Sciatic nerve (tissue), 2 donors: Measurements from ENCODE around the gene KBTBD7. TPM values are rescaled to one million over a fixed set of nuclear protein-coding genes. Genes with fewer than 3 reads are reported as not detected.

Experiments used
- ATAC-seq: fragments of 200-7000 bp; cut with Tn5 transposase; one replicate; pipeline ENCODE4 v1.9.1; 2020; ENCODE audit warnings: mild to moderate bottlenecking, moderate library complexity
- DNase-seq: peaks from one replicate; pipeline ENCODE4 v3.0.0-alpha.2; 2020; ENCODE audit warnings: low spot score
- intact Hi-C: fragments of 100-400 bp; cut with DNase I; formaldehyde crosslinking; loops from one replicate; pipeline ENCODE4 v1.14.2; 2022
- total RNA-seq: library from RNA; stranded (reverse); fragmentation: NEBNext Ultra II Directional; extraction: Animal tissue kit (Norgen Biotek cat#: 25700); gene quantifications from one replicate; pipeline ENCODE4 v1.2.1, GENCODE V29; 2021
- donor health status: DM: no; HTN: no; CAD: no.
- donor health status: DM: no; HTN: no; CAD: no.

The KBTBD7 gene, protein sequence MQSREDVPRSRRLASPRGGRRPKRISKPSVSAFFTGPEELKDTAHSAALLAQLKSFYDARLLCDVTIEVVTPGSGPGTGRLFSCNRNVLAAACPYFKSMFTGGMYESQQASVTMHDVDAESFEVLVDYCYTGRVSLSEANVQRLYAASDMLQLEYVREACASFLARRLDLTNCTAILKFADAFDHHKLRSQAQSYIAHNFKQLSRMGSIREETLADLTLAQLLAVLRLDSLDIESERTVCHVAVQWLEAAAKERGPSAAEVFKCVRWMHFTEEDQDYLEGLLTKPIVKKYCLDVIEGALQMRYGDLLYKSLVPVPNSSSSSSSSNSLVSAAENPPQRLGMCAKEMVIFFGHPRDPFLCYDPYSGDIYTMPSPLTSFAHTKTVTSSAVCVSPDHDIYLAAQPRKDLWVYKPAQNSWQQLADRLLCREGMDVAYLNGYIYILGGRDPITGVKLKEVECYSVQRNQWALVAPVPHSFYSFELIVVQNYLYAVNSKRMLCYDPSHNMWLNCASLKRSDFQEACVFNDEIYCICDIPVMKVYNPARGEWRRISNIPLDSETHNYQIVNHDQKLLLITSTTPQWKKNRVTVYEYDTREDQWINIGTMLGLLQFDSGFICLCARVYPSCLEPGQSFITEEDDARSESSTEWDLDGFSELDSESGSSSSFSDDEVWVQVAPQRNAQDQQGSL
- total RNA-seq: 8.5 TPM

DNA sequence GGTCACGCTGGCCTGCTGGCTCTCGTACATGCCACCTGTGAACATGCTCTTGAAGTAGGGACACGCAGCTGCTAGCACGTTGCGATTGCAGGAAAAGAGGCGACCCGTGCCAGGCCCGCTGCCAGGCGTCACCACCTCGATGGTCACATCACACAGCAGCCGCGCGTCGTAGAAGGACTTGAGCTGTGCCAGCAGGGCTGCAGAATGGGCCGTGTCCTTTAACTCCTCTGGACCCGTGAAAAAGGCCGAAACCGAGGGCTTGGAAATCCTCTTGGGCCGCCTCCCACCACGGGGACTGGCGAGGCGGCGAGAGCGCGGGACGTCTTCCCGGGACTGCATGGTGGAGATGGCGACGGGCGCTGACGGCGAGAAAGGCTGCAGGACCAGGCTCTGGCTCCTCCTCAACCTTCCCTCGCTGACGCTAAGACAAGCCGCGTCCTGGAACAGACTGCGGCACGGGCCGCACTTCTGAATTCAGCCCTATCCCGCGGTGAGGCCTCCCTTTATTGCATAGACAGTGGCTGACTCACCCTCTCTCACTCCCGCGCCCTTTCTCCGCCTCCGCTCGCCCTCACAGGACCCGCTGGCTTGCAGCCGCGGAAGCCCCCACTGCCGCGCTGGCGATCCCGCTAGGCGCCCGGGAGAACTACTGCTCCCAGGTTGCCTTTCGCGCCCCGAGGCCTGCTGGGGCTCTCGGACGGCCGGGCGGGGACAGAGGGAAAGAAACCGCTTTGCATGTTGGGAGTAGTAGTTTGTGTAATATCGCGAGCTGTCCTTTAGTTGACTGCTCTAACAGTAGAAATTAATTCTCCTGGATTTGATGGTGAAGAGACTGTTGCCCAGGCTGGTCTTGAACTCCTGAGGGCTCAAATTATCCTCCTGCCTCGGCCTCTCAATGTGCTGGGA is at the start of gene KBTBD7:
TSS of gene KBTBD7 (minus strand) at position 651 of the 906 bp plus-strand sequence. CDS start at position 339, 312 bp downstream.
- DNase-seq (peak; percentile 94), ATAC-seq (peak; percentile 99)
- intact Hi-C loops: loop anchor here (10.0 kb wide), 1 partner anchor 1791 kb away; no protein-coding TSS in a partner anchor

DNA sequence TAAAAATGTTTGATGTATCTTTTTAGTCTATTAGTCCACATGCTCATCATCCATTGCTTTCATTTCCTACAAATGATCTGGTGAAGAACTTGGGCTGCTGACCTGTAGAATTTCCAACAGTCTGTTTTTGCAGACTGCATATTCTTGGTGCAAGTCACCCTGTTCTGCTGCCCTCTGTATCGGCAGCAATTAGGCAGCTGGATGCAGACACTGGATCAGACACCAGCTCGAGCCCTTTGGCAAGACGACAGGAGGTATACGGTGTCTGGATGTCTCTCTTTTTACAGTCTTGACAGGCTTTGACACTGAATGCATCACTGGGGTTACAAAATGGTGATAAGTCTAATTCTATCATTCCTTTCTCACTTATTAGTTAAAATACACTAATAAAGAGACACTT is 47.3 kb upstream of the KBTBD7 start:
- no peak for ATAC-seq
- no peak for DNase-seq
- intact Hi-C loops: no loop called here

DNA sequence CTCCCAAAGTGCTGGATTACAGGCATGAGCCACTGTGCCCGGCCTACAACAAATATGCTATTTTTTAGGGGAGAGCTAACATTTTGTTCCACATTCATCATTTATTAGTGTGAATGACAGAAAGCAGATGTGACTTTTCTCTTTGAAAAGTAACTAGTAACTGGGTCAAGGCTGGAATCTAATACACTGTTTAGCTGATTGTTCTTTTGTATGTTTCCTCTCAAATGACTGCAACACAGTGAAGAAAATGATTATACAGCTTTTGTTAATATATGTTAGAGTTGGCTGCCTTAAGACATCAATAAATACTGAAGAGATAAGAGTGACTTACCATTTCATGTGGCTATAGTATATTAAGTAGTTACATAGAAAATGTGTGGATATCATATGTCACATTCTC is 42.0 kb upstream of the KBTBD7 start:
- ATAC-seq (no peak), DNase-seq (no peak)
- intact Hi-C loops: no loop called here

DNA sequence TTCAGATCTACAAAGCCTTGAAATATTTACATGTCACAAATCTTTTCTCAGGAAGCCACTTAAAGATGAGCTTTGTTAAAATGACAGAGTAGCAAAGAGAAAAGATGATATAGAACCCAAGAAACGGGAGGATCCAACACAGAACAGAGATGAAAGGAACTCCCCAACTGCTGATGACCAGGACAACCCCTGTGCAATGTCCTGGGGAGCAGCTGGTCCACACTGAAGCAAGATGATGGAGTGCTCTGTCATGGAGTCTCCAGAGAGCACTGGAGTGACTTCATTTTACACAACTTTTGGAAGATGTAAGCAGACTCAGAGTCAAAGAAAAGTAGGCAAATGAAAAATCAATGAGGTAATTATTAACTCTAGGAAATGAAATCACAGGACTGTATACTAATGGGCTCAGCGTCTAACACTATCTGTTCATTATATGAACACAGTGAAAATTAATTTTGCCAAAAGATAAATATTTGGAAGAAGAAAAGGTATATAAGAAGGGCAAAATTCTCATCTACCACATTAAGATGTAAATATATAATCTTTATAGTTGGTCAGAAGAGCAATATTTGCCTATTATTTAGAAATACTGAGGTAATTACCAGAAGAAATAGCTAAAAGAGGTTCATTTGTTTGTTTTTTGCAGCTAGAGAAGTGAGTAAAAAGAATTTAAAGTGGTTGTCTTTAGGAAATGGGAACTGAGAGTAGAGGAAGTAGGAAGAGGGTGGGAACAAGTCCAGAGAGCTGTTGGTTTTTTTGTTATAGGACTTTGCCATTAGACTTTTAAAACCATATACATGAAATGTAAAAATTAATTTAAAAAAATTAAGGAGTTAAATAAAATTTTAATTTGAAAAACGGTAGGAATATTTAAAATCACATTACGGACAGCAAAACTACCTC is 38.5 kb upstream of the KBTBD7 start:
- no peak for ATAC-seq
- intact Hi-C loops: loop anchor here (5.0 kb wide), 1 partner anchor 364 kb away; no protein-coding TSS in a partner anchor
- DNase-seq: no peak

DNA sequence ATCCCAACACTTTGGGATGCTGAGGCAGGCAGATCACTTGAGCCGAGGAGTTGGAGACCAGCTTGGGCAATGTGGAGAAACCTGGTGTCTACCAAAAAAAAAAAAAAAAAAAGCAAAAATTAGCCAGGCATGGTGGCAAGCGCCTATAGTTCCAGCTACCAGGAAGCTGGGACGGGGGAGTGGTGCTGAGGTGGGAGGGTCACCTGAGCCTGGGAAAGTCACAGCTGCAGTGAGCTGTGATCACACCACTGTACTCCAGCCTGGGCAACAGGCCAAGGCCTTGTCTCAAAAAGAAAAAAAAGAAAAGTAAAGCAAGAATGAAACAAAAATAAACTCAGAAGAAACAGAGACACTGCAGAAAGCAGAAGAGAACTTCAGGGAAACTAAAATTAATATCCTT is 37.4 kb upstream of the KBTBD7 start:
- ATAC-seq: no peak
- intact Hi-C loops: loop anchor here (5.0 kb wide), 1 partner anchor 366 kb away; no protein-coding TSS in a partner anchor
- no peak for DNase-seq

DNA sequence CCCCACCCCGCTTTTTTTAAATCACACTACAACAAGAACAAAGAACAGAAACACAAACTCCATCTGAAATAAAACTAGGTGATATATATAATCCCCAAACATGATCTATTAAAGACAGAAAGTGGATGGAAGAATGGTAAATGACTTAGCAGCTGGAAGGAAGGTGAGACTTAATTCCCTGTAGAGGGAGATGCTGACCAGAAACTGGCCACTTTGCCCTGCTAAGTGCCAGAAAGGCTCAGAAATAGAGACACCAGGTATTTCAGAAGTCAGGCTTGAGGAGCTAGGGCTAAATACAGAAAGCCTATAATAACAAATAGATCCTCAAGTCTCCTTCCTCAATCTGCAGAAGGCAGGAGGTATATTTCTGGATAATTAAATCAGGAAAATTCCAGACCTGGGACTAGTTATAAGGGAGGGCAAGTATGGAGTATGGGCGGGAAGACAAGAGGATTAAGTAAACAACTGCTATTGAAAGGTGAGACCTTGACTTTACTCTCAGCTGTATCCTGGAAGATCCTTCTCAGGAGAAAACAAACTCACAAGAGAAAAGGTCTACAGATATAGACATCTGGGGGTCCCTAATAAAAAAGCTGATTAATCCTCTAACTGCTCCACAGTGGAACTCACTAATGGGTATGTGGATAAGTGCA is 36.8 kb upstream of the KBTBD7 start:
- no peak for ATAC-seq
- intact Hi-C loops: loop anchor here (5.0 kb wide), 1 partner anchor 366 kb away; no protein-coding TSS in a partner anchor
- no peak for DNase-seq

DNA sequence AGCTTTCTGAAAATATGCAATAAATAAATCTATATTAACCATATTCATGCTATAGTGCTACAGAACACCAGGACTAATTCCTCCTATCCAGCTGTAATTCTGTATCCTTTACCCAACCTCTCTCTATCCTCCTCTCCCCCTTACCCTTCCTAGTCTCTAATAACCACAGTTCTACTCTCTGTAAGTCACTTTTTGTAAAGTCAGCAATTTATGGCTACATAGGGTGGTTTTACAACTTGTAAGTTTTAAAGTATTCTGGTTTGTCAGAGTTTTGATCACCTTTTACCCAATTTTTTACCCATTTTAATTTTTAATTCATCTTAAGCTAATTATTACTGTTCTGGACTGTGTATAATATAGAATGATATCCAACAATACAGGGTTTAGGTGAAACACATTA is 35.0 kb upstream of the KBTBD7 start:
- intact Hi-C loops: loop anchor here (10.0 kb wide), 1 partner anchor 155 kb away; no protein-coding TSS in a partner anchor
- DNase-seq (no peak), ATAC-seq (no peak)

DNA sequence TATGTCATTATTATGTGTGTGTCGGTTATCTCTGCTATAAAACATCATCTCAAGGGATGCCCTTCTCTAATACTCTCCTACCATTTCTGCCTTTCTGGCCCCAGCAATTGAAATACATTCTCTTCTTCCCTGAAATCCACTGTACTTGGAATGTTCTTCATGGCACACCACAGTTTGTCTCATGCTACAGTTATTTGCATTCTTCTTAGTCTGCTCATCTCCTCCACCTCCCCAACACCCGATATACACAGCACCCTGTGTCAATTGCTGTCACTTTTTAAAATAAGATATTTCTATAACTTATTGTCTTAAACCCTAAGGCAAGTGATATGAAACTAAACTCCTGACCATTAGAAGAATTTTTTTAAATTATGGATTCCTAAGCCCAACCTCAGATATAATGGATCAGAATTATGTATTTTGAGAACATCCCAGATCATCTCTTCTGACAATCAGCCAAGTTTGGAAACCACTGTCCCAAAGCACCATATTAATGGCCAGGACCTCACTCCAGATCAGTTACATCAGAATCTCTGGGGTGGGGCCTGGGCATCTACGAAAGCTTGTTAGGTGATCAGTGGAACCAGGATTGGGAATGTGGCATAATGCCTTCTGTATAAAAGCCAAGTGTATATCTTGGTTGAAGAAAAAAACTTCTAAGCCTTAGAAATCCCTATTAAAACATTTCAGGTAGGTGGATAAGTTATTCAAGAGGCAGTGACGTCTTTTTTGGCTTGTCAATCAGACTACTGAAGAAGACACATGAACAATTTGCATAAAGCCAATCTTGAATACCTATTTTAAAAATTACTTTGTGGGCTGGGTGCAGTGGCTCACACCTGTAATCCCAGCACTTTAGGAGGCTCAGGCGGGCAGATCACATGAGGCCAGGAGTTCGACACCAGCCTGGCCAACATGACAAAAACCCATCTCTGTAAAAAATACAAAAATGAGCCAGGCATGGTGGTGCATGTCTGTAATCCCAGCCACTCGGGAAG is 30.0 kb upstream of the KBTBD7 start:
- DNase-seq: no peak
- intact Hi-C loops: loop anchor here (10.0 kb wide), 1 partner anchor 150 kb away; no protein-coding TSS in a partner anchor
- ATAC-seq: no peak

DNA sequence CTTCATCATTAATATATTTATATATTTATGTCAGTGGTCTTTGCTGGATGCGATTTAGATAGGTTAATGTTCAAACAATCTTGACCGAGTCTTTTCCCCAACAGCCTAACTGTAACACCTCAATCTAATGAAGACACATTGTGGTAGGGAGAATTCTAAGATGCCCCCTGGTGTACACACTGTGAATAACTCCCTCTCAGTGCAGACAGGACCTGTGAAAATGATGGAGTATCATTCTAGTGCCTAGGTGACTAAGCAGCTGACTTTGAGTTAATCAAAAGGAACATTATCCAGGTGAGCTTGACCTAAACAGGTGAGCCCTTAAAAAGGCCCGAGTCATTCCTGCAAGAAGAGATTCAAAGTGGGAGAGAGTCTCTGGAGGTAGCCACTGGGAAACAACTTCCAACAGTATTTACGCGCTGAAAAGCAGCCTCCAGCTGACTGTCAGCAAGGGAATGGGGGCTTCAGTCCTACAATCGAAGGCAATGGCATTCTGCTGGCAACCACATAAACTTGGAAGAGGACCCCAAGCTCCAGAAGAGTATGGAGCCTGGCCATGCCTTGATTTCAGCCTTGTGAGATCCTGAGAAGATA is 28.0 kb upstream of the KBTBD7 start:
- ATAC-seq (peak; percentile 80), DNase-seq (no peak)

DNA sequence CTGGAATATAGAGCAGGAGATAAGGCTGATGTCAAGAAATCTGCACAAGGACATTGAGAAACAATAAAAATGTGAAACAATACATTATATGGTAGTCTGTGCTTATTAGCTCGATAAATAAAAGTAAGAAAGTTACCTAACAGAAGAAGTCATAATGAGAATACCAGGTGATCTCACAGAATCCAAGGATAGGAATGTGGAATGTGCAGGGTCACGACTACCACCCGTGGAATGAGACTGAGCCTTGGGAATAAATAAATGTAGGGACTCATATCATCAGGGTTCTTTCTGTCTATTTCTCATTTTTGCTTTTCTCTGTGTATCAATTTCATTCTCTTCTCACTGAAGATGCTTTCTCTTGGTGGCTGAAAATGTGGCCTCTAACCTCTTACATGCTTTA is 26.0 kb upstream of the KBTBD7 start:
- ATAC-seq: no peak
- intact Hi-C loops: loop anchor here (10.0 kb wide), 1 partner anchor 146 kb away; no protein-coding TSS in a partner anchor
- DNase-seq: no peak

More for the DNA sequence above, 28.0 kb upstream of the KBTBD7 start:
- intact Hi-C loops: loop anchor here (10.0 kb wide), 1 partner anchor 148 kb away; no protein-coding TSS in a partner anchor

DNA sequence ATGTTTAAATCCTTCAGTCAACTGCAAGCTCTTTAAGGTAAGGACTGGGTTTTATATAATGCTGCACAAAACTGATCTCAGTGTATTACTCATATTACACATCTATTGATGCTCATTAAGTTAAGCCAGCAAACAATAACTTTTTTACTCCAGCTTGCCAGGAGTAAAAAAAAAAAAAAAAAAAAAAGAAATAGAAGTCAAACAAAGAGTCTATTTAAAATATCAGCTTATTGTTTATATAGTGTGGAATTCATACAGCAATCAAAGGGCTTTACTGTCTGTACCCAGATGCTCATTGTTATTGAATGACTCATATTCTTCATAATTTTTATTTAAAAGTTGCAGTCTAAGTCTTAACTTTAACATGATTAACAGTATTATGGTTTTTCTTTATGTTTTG is 21.8 kb upstream of the KBTBD7 start:
- intact Hi-C loops: no loop called here
- ATAC-seq: no peak
- DNase-seq: no peak

DNA sequence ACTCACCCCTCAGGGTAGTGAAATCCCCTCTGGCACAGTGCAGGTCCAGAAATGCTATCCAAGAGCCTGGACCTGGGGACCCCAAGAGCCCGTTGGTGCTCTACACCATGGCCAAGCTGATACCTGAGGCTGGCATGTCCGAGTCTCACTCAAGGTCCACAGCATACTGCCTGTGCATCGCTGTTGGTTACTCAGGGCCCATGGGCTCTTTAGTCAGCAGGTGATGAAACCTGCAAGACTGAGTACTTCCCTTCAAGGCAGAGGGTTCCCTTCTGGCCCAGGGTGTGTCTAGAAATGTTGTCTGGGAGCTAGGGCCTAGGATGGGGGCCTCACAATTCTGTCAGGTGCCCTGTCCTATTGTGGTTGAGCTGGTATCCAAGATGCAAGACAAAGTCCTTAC is 19.6 kb upstream of the KBTBD7 start:
- intact Hi-C loops: no loop called here
- no peak for ATAC-seq
- DNase-seq: no peak

DNA sequence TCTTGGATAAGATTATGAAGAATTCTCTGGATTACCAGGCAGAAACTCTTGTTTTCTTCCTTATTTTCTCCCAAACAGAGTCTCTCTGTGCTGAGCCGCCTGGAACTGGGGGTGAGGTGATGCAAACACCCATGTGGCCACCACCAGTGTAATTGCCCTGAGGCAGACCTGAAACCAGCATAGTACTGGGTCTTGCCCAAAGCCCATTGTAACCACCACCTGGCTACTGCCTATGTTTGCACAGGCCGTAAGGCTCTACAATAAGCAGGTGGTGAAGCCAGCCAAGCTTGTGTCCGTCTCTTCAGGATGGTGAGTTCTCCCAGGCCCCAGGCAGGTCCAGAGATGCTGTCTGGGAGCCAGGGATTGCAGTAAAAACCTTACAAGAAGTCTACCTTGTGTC is 18.9 kb upstream of the KBTBD7 start:
- intact Hi-C loops: no loop called here
- ATAC-seq (no peak), DNase-seq (no peak)

DNA sequence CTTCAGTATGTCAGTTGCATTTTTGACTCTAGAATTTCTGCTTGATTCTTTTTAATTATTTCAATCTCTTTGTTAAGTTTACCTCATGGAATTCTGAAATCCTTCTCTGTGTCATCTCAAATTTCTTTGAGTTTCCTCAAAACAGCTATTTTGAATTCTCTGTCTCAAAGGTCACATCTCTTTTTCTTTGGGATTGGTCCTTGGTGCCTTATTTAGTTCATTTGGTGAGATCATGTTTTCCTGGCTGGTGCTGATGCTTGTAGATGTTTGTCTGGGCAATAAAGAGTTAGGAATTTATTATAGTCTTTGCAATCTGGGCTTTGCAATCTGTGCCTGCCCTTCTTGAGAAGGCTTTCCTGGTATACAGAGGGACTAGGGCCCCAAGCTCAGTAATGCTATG is 18.5 kb upstream of the KBTBD7 start:
- ATAC-seq (no peak), DNase-seq (no peak)
- intact Hi-C loops: no loop called here

DNA sequence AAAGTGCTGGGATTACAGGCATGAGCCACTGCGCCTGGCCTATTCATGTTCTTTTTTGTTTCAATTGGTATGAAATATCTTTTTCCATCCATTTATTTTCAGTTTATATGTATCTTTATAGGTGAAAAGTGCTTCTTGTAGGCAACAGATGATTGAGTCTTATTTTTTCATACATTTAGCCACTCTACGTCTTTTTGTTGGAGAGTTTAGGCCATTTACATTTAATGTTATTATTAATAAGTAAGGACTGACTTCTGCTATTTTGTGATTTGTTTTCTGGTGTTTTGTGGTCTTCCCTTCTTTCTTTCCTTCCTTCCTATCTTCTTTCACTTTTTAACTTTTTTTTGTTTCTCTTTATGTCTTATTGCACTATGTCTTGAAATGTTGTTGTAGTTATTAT is 16.7 kb upstream of the KBTBD7 start:
- ATAC-seq: no peak
- intact Hi-C loops: no loop called here
- DNase-seq: no peak

DNA sequence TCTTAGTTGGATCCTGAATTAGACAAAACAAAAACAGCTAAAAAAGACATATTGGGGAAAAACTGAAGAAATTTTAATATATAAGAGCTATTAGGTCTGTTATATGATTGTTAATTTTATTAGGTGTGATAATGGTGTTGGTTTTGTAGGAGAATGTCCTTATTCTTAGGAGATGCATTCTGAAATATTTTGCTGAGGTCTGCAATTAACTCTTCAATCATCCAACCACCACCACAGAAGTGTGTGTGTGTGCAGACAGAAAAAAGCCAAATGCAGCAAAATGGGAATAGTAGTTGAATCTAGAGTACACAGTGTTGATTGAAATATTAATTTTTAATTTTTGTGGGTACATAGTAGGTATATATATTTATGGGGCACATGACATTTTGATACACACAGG is 12.1 kb upstream of the KBTBD7 start:
- DNase-seq (no peak), ATAC-seq (no peak)
- intact Hi-C loops: loop anchor here (10.0 kb wide), 1 partner anchor 72 kb away; the partner anchor contains the start of gene KBTBD6
